GM10847 (cell line): Measurements from ENCODE around the gene NEDD9.

Experiments
- POLR2A ChIP-seq: IDR thresholded peaks from 2 replicates; pipeline ENCODE4 v1.6.1; 2011; ENCODE audit not compliant: insufficient read length; ENCODE audit errors: extremely low read depth

NEDD9 gene

GRCh38 chr6:11232770-11233626, 530 bp upstream of the NEDD9 start:
- TF ChIP-seq POLR2A: no peak

GRCh38 chr6:11231564-11232192, 790 bp downstream of the NEDD9 start:
- TF ChIP-seq POLR2A: no peak

GRCh38 chr6:11231108-11231463, 1.4 kb downstream of the NEDD9 start:
- TF ChIP-seq POLR2A: no peak

GRCh38 chr6:11230158-11231107, 2.0 kb downstream of the NEDD9 start:
- no peak for TF ChIP-seq POLR2A

GRCh38 chr6:11229655-11230046, 2.8 kb downstream of the NEDD9 start:
- no peak for TF ChIP-seq POLR2A

GRCh38 chr6:11228935-11229654, 3.4 kb downstream of the NEDD9 start:
- no peak for TF ChIP-seq POLR2A

- TF ChIP-seq POLR2A: no peak
Measured at GRCh38 chr6:11227698-11228097, 4.8 kb downstream of the NEDD9 start.

- no peak for TF ChIP-seq POLR2A
Measured at GRCh38 chr6:11226005-11226404, 6.5 kb downstream of the NEDD9 start.

- no peak for TF ChIP-seq POLR2A
Measured at GRCh38 chr6:11224966-11225463, 7.5 kb downstream of the NEDD9 start.

- TF ChIP-seq POLR2A: no peak
Measured at GRCh38 chr6:11224252-11224965, 8.1 kb downstream of the NEDD9 start.

- no peak for TF ChIP-seq POLR2A
Measured at GRCh38 chr6:11223286-11223864, 9.1 kb downstream of the NEDD9 start.

GRCh38 chr6:11222385-11223277, 9.8 kb downstream of the NEDD9 start:
- no peak for TF ChIP-seq POLR2A

GRCh38 chr6:11221623-11222384, 10.7 kb downstream of the NEDD9 start:
- no peak for TF ChIP-seq POLR2A
